ENCODE measurements around the gene PARS2.

PARS2 gene

GRCh38 chr1:54804471-54805132 lies 40.3 kb upstream of the PARS2 start:
- no peaks in the 10 kb centered on the region for H3K27me3 Mint-ChIP-seq
- no peaks in the 10 kb centered on the region for H3K36me3 Mint-ChIP-seq
- H3K4me3 Mint-ChIP-seq, result no peak overlapping the region

DNA sequence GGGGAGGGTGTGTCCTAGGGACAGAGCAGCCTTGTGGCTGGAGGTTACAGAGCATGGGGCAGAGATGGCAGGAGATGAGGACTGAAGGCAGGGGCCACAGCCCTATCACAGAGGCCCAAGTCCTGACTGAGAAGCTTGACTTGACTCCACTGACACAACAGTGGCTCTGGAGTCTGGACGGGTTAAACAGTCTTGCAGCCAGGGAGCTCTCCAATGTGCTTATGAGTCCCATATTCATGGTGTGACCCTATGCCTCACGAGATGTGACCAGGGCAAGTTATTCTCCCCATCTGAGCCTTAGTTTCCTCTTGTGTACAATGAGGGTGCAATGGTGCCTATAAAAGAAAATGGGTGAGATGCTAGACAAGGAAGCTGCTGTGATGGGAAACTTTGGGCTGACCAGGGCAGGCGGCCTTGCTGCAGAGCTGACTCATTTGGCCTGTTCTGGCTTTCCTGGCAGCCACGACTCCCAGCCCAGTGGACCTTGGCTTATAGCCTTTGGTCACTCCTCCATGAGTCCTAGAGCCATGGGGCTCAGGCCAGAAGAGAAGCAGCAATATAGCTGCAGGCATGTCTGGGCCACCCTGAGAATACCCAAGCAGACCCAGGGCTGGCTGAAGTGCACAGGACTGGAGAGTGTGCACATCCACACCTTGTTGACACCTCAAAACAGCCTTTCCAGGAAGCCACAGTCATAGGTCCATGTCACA lies 39.6 kb upstream of the PARS2 start:
- no peaks in the 10 kb centered on the region for H3K27me3 Mint-ChIP-seq
- H3K36me3 Mint-ChIP-seq, result no peaks in the 10 kb centered on the region
- no peaks in the 10 kb centered on the region for H3K9me3 Mint-ChIP-seq
- H3K4me3 Mint-ChIP-seq, result no peak overlapping the region
- peaks cover 39% of the 10 kb centered on the region for H3K4me1 Mint-ChIP-seq
- no peak overlapping the region for H3K27ac Mint-ChIP-seq

More at GRCh38 chr1:54804471-54805132, 40.3 kb upstream of the PARS2 start:
- H3K27ac Mint-ChIP-seq, result peak overlapping the region; percentile 46
- H3K4me1 Mint-ChIP-seq, result peaks cover 32% of the 10 kb centered on the region
- H3K9me3 Mint-ChIP-seq, result no peaks in the 10 kb centered on the region

DNA sequence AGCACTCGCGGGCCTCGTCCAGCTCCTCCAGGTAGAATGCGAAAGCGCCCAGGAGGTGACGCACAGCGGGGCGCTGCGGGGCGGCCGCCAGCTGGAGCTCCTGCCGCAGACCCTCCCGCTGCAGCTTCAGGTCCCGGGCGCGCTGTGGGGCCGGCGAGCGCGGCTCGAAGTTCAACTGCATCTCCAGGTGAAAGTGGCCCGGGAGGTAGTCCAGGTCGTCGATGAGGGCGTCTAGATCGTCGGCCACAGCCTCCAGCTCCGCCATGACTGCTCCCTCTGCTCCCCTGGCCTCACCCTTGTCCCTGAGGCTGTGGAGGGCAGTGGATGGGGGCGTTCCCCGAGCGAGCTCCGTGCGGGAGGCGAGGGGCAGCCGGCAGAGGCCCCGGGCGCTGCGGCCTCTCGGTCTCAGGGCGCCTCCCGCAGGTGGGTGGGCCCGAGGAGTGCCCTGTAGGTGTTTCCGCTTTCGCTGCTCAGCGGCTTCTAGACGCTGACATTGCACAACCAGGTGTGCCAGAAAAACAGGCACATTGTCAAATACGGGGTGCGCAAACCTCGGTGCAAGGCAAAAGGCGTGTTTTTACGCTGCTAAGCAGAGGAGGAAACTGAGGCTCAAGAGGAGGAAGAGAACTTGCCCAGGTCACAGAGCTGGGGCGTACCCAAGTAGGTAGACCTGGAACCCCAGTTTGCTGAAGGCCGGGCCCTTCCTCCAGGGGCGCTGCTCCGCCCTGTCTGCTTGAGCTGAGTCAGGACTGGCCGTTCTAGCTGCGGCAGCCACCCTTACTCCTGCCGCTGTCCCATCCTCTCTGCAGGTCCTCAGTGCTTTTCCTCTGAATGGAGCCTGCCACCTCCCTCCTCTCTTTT lies 36.8 kb upstream of the PARS2 start, which contains the start of gene TTC22:
TSS of gene TTC22 (minus strand) at position 425 of the 861 bp plus-strand sequence. CDS start at position 265, 160 bp downstream.
- no peaks in the 10 kb centered on the region for H3K27me3 Mint-ChIP-seq
- H3K36me3 Mint-ChIP-seq, result peaks cover 2% of the 10 kb centered on the region
- H3K27ac Mint-ChIP-seq, result peak within 1 kb of the TSS; percentile 46
- peak within 1 kb of the TSS; percentile 93 for H3K4me3 Mint-ChIP-seq
- no peaks in the 10 kb centered on the region for H3K9me3 Mint-ChIP-seq
- H3K4me1 Mint-ChIP-seq, result peaks cover 66% of the 10 kb centered on the region

- Mint-ChIP-seq H3K9me3 (no peaks in the 10 kb centered on the region), H3K4me3 (peak overlapping the region; percentile 93)
Measured at GRCh38 chr1:54800041-54800898, 35.9 kb upstream of the PARS2 start.

DNA sequence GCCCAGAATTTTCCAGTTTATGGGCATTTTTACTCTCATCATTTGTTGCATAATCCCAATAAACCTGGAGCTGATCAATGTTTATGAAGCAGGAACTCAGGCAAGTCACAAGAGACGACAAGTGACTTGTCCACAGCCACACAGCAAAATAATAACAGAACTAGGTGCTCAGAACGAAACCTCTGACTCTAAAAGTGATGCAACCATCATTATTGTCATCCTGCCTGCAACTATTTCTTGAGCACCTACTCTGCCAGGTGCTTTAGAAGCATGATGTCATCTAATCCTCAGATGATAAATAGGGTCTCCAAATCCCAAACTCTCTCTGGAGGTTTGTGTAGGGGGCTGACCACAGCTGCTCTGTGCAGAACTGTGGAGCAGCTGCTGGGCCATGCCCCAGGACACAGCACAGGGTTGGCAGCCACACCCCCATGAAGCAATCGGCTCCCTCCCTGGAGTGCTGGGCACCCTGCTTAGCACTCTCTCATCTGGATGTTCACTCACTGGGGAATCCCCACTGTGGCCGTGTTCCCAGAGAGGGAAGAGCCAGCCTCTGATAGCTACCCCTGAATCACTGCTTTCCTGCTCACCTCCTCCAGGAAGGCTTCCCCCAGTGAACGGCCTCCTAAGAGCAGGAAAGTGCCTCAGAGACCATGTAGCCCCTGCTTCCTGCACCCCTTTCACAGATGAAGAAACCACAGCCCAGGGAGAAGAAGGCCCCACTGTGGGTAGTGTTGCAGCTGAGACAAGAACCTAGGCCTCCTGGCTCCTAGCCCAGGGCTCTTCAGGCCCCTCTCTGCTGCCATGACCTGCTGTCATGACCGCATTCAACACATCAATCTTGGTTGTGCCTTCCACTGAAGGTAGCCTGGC lies 34.7 kb upstream of the PARS2 start:
- no peaks in the 10 kb centered on the region for H3K27me3 Mint-ChIP-seq
- no peaks in the 10 kb centered on the region for H3K9me3 Mint-ChIP-seq
- peaks cover 4% of the 10 kb centered on the region for H3K36me3 Mint-ChIP-seq
- peaks cover 75% of the 10 kb centered on the region for H3K4me1 Mint-ChIP-seq
- peak overlapping the region; percentile 81 for H3K27ac Mint-ChIP-seq
- peak overlapping the region; percentile 88 for H3K4me3 Mint-ChIP-seq

More at GRCh38 chr1:54800041-54800898, 35.9 kb upstream of the PARS2 start:
- Mint-ChIP-seq H3K4me1 (peaks cover 74% of the 10 kb centered on the region), H3K36me3 (peaks cover 4% of the 10 kb centered on the region), H3K27me3 (no peaks in the 10 kb centered on the region), H3K27ac (peak overlapping the region; percentile 33)

GRCh38 chr1:54798206-54798605 lies 33.9 kb upstream of the PARS2 start:
- Mint-ChIP-seq H3K27ac (peak overlapping the region; percentile 81), H3K27me3 (no peaks in the 10 kb centered on the region), H3K36me3 (peaks cover 4% of the 10 kb centered on the region), H3K4me1 (peaks cover 77% of the 10 kb centered on the region), H3K4me3 (no peak overlapping the region), H3K9me3 (no peaks in the 10 kb centered on the region)

- Mint-ChIP-seq H3K27ac (peak overlapping the region; percentile 69), H3K27me3 (no peaks in the 10 kb centered on the region), H3K4me1 (peaks cover 70% of the 10 kb centered on the region), H3K9me3 (no peaks in the 10 kb centered on the region), H3K36me3 (peaks cover 6% of the 10 kb centered on the region), H3K4me3 (no peak overlapping the region)
Measured at GRCh38 chr1:54796902-54797301, 32.6 kb upstream of the PARS2 start.

DNA sequence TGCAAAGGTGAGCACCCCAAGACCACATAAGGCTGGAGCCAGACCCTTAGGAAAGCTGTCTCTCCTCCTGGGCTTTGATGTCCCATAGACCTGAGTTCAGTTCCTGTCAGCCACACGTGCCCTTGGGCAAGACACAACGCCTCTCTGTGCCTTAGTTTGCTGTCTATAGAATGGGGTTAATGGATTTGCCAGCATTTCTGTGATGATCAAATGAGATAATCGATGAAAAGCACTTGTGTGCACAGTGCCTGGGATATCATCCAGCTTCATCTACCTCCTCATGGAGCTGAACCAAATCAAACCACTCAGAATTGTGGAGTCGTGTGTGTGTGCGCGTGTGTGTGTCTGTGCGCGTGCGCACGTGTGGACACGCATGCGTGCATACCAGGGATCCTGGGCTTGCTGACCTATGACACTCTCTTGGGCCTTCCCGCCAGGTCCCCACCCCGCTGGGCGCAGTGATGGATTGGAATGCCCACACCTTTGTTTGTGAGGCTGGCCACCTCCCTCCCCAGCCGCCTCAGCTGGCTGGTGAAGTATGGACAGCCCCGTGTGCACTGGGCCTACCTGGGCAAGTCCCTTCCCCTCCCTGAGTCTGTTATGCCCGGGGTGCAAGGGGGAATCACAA lies 31.6 kb upstream of the PARS2 start:
- peaks cover 7% of the 10 kb centered on the region for H3K36me3 Mint-ChIP-seq
- H3K4me1 Mint-ChIP-seq, result peaks cover 64% of the 10 kb centered on the region
- no peaks in the 10 kb centered on the region for H3K27me3 Mint-ChIP-seq
- peak overlapping the region; percentile 8 for H3K27ac Mint-ChIP-seq
- H3K4me3 Mint-ChIP-seq, result no peak overlapping the region
- no peaks in the 10 kb centered on the region for H3K9me3 Mint-ChIP-seq

GRCh38 chr1:54795356-54795665 lies 31.0 kb upstream of the PARS2 start:
- H3K4me1 Mint-ChIP-seq, result peaks cover 63% of the 10 kb centered on the region
- H3K27ac Mint-ChIP-seq, result no peak overlapping the region
- peaks cover 8% of the 10 kb centered on the region for H3K36me3 Mint-ChIP-seq
- H3K27me3 Mint-ChIP-seq, result no peaks in the 10 kb centered on the region
- H3K4me3 Mint-ChIP-seq, result no peak overlapping the region
- no peaks in the 10 kb centered on the region for H3K9me3 Mint-ChIP-seq

GRCh38 chr1:54794451-54795355 lies 30.4 kb upstream of the PARS2 start:
- Mint-ChIP-seq H3K9me3 (no peaks in the 10 kb centered on the region), H3K4me3 (no peak overlapping the region), H3K4me1 (peaks cover 57% of the 10 kb centered on the region), H3K27ac (peak overlapping the region; percentile 35), H3K27me3 (no peaks in the 10 kb centered on the region), H3K36me3 (peaks cover 8% of the 10 kb centered on the region)

DNA sequence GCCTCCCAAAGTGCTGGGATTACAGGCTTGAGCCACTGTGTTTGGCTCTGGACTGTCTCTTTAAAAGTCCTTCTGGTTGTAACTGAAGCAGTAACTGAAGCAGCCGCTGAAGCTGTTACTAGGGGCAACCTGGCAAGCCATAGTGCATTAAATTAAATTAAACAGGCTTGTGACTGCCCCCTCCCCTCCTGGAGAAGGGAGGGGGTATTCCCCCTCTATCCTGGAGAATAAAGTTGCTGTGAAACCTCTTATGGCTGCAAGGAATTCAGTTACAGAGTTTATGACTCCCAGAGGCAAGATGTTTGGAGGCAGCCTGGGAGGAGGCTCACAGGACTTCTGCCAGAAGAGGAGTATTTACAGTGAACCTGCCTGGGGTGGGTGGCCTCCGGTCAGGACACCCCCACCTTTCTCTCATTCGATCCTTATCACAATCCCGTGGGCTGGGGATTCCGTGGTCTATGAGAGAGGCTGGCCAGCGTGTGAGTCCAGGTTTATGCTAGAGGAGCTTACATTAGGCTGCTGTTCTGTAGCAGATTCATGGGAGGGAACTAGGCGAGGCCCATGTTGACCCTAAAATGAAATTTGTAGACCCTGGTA lies 28.5 kb upstream of the PARS2 start:
- Mint-ChIP-seq H3K4me3 (no peak overlapping the region), H3K4me1 (peaks cover 37% of the 10 kb centered on the region), H3K36me3 (peaks cover 8% of the 10 kb centered on the region), H3K27me3 (no peaks in the 10 kb centered on the region), H3K27ac (no peak overlapping the region), H3K9me3 (no peaks in the 10 kb centered on the region)

GRCh38 chr1:54791880-54792522 lies 27.7 kb upstream of the PARS2 start:
- Mint-ChIP-seq H3K4me1 (peaks cover 31% of the 10 kb centered on the region), H3K27me3 (no peaks in the 10 kb centered on the region), H3K4me3 (no peak overlapping the region), H3K9me3 (no peaks in the 10 kb centered on the region), H3K27ac (no peak overlapping the region), H3K36me3 (peaks cover 11% of the 10 kb centered on the region)
